Mucosa of rectum (tissue), 2 donors: Measurements from ENCODE around the gene ZCCHC4.

Experiments used
- H3K27ac ChIP-seq, 2 donors: one replicate each; pipeline ENCODE4 v1.7.0; 2013; ENCODE audit warnings: inconsistent platforms in 2 of 2, low read depth in 2 of 2, low read length in 2 of 2
- H3K27me3 ChIP-seq, 2 donors: one replicate each; pipeline ENCODE4 v1.7.0; 2013; ENCODE audit warnings: low read length in 2 of 2; ENCODE audit not compliant: control insufficient read depth in 2 of 2, insufficient read depth in 2 of 2
- H3K36me3 ChIP-seq, 2 donors: one replicate each; pipeline ENCODE4 v1.7.0; 2013; ENCODE audit warnings: low read length in 2 of 2; ENCODE audit not compliant: control insufficient read depth in 2 of 2, insufficient read depth in 2 of 2
- H3K4me1 ChIP-seq, 2 donors: one replicate each; pipeline ENCODE4 v1.7.0; 2013; ENCODE audit warnings: low read length in 2 of 2, mild to moderate bottlenecking in 1 of 2; ENCODE audit not compliant: control insufficient read depth in 2 of 2, insufficient read depth in 2 of 2
- H3K4me3 ChIP-seq, 2 donors: one replicate each; pipeline ENCODE4 v1.7.0; 2013; ENCODE audit warnings: low read length in 2 of 2
- H3K9ac ChIP-seq, 2 donors: one replicate each; pipeline ENCODE4 v1.7.0; 2013; ENCODE audit warnings: low read length in 2 of 2, low read depth in 1 of 2, mild to moderate bottlenecking in 1 of 2
- H3K9me3 ChIP-seq, 2 donors: one replicate each; pipeline ENCODE4 v1.7.0; 2013; ENCODE audit warnings: low read length in 2 of 2; ENCODE audit not compliant: control insufficient read depth in 2 of 2
- donor health status: healthy.
- donor health status: Normal muscosa, but diverticular disease.

Gene ZCCHC4

DNA sequence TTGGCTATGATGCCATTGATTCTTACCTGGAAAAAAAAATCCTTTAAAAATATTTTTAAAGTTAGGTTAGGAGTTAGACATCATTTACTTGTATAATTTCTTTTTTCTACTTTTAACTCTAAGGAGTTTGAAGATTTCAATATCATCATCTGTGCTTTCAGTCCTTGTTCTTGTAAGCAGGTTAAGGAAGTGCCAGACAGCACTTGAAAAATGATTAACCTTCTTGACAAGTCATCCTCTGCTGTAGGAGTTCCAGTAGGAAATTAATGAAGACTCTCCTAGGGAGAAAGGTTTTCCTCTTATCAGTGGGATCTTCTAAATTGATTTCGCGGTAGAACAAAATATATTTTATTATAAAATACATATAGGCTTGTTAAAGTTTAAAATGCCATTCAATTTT is 35.4 kb downstream of the ZCCHC4 start:
- Histone ChIP-seq H3K4me3 (no peak overlapping the region), H3K27ac (no peak overlapping the region), H3K27me3 (no peaks in the 10 kb centered on the region), H3K4me1 (no peaks in the 10 kb centered on the region), H3K9me3 (no peaks in the 10 kb centered on the region), H3K9ac (no peak overlapping the region), H3K36me3 (peaks cover 0 to 7% of the 10 kb centered on the region in 2 donors)

DNA sequence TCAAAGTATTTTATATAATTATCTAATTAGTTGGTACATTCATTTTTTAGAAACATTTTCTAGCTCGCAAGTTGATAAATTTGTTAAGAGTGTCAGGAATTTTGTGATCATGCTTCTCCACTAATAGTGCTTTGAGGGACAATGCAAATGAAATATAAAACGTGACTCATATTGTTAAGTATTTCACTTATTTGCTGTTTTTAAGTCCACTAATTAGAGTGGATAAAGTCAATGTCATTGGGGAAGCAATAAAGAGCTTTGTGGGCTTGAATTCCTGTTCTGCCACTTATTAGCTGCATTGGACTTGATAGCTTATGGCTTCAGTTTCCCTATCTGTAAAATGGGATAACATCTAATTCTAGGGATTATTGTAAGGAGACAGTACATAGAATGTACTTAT is 38.0 kb downstream of the ZCCHC4 start:
- no peak overlapping the region for H3K9ac ChIP-seq
- H3K4me3 ChIP-seq, result no peak overlapping the region
- H3K36me3 ChIP-seq, result peaks cover 2 to 6% of the 10 kb centered on the region in 2 donors
- no peaks in the 10 kb centered on the region for H3K27me3 ChIP-seq
- no peak overlapping the region for H3K27ac ChIP-seq
- H3K9me3 ChIP-seq, result no peaks in the 10 kb centered on the region
- H3K4me1 ChIP-seq, result no peaks in the 10 kb centered on the region

DNA sequence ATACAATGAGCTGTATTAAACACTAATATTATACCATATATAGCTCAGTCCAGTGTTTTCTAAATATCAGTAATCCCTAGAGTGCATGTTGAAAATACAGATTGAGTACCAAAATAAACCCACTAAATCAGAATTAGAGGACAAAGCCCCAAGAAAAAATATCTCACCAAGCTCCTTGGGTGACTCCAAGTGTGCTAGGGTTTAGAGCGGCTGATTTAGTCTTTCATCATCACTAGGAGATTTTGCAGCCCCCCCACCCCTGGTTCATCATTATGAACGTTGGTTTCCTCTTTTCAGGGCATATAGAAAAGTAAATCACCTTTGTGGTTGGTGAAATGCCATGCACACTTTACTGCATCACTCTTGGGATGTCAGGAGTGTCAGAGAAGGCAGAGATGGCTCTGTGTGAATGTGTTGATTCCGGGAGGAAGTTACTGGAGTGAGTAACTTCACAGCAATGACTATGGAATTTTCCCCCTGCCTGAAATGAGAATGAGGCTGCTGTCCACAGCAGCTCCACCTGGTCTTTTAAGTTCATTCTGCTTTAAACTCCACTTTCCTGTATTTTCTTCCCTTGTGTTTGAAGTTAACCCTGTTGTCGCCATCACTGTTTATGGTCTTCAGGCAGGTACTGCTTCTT is 39.3 kb downstream of the ZCCHC4 start:
- no peaks in the 10 kb centered on the region for H3K4me1 ChIP-seq
- no peak overlapping the region for H3K4me3 ChIP-seq
- no peak overlapping the region for H3K9ac ChIP-seq
- no peak overlapping the region for H3K27ac ChIP-seq
- no peaks in the 10 kb centered on the region for H3K27me3 ChIP-seq
- no peaks in the 10 kb centered on the region for H3K9me3 ChIP-seq
- peaks cover 2 to 4% of the 10 kb centered on the region in 2 donors for H3K36me3 ChIP-seq

DNA sequence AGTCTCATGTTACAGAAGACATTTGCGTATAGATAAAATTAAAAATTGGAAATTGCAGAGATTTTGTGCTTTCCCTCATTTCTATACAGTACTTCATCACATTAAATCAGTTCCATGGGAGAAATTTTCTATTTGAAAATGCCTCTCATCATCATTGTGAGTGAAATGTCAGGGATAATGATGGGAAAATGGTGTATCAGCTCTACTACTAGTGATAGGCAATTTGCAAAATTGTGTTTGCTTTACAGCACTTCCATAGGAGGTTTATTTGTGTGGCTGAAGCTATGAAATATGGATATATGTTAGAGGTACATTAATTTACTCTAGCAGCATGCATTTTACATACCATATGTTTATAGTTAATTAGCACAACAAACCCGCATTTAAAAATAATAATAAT is 43.5 kb downstream of the ZCCHC4 start:
- no peaks in the 10 kb centered on the region for H3K4me1 ChIP-seq
- no peak overlapping the region for H3K4me3 ChIP-seq
- H3K9ac ChIP-seq, result no peak overlapping the region
- peaks cover 2 to 4% of the 10 kb centered on the region in 2 donors for H3K36me3 ChIP-seq
- no peaks in the 10 kb centered on the region for H3K27me3 ChIP-seq
- H3K27ac ChIP-seq, result no peak overlapping the region
- H3K9me3 ChIP-seq, result no peaks in the 10 kb centered on the region

DNA sequence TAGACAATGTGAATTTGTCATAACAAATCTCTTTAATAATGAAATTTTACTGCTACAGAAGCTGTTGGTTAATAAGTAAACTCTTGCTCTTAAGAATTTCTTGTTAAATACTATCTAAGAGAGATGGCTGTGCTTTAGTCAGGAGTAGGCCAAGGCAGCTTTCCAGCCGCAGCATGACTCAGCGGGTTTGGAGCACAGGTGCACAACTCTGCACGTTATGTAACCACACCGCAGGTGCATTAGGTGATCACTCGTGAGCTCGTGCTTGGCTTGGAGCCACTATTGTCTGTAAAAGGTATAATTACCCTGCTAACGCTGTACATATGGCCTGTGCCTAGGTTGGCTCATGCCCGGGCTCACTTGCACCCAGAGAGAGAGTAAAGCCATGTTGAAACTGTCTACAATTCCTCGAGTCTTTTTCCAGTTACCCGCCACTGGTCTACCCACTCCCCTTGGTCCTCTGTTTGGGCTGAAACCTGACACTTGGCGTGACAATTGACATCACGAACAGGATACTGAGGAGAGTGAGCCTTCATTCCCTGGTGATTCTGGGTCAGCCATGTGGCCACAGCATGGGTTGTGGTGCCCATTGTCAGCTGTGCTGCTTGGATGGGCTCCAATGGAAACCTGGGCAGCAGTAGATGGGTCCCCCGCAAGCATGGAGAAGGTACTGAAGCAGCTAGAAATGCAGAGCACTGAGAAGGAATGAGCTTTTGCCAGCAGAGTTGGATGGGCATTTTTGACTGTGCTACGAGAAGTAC is 46.1 kb downstream of the ZCCHC4 start:
- Histone ChIP-seq H3K9ac (no peak overlapping the region), H3K9me3 (no peaks in the 10 kb centered on the region), H3K4me3 (no peak overlapping the region), H3K27ac (no peak overlapping the region), H3K36me3 (peaks cover 0 to 3% of the 10 kb centered on the region in 2 donors), H3K4me1 (no peaks in the 10 kb centered on the region), H3K27me3 (no peaks in the 10 kb centered on the region)

DNA sequence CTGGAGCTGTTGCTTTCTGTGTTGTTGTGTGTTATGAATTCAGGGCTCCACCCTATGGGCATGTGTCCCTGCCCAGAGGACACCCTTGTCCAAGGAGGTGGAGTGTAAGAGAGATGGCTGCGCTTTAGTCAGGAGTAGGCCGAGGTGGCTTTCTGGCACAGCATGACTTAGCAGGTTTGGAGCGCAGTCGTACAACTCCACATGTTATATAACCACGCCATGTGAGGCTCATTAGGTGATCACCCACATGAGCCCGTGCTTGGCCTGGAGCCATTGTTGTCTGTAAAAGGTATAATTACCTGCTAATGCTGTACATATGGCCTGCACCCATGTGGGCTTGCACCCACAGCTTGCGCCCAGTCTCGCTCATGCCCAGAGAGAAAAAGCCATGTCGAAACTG is 48.7 kb downstream of the ZCCHC4 start:
- Histone ChIP-seq H3K36me3 (peaks cover 9 to 14% of the 10 kb centered on the region in 2 donors), H3K27ac (no peak overlapping the region), H3K4me1 (no peaks in the 10 kb centered on the region), H3K9ac (no peak overlapping the region), H3K4me3 (no peak overlapping the region), H3K9me3 (no peaks in the 10 kb centered on the region), H3K27me3 (no peaks in the 10 kb centered on the region)

DNA sequence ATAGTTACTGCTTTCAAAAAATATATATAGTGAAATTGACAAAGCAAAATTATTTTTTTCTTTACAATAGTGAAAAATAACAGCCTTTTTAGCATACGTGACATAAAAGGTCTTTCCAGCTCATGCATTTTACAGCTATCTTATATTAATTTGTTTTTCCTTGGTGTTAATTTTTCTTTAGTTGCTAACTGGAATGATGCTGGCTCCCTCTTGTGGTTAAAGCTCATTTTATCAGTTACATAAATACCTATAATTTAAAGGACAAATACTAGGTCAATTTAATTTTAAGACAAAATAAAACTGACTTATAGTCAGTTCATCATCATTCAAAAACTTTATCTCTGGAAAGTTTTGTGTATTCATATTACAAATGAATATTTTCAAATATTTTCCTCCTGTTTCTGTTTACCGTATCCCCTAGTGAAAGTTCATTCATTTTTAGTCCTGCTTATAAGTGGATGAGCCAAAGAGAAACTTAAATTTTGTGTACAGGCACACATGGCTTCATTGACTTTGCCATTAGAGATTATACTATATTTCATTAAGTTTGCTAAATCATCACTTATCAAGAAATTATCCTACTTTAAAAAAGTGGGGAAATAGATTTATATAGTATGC is 54.5 kb downstream of the ZCCHC4 start:
- Histone ChIP-seq H3K9me3 (no peaks in the 10 kb centered on the region), H3K27me3 (no peaks in the 10 kb centered on the region), H3K4me1 (no peaks in the 10 kb centered on the region), H3K9ac (no peak overlapping the region), H3K27ac (no peak overlapping the region), H3K36me3 (peaks cover 12 to 17% of the 10 kb centered on the region in 2 donors), H3K4me3 (no peak overlapping the region)

DNA sequence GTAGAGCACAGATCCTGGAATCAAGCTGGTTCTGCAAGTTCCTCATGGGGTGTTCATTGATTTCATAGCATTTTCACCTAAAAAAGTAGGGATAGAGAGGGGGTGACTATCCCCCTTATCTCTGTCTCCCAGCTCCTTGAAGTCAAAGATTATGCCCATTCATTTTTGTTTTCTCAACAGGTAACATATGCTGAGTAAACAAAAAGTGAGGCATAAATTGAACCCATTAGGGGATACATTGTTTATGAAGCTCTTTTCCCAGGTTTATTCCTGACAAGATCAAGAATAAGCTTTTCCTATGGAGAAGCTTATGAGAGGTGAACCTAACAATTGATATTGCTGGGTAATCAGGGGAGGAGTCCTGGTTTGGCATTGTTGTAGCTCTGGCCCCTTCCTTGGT is 55.3 kb downstream of the ZCCHC4 start:
- H3K4me3 ChIP-seq, result no peak overlapping the region
- no peak overlapping the region for H3K9ac ChIP-seq
- H3K4me1 ChIP-seq, result no peaks in the 10 kb centered on the region
- peaks cover 12 to 16% of the 10 kb centered on the region in 2 donors for H3K36me3 ChIP-seq
- H3K27ac ChIP-seq, result no peak overlapping the region
- no peaks in the 10 kb centered on the region for H3K9me3 ChIP-seq
- no peaks in the 10 kb centered on the region for H3K27me3 ChIP-seq

DNA sequence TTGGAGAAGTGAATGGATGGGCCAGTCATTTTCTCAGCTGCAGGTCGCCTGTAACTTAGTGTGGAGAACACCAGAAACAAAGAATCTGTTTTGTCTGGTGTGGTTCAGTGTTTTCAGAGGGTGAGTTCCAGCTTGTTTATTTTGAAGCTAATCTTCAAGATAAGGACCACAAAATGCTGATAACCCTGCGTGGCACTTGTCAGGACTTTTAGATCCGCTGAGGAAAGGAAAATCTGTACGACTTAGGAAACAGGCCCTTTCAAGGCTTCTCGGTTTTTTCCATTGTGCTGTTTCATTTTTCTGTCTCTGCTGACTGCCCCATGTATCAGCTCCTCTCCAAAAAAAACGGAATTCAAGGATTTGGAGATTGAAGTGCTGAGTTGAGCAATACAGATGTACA is 55.7 kb downstream of the ZCCHC4 start:
- Histone ChIP-seq H3K9me3 (no peaks in the 10 kb centered on the region), H3K4me1 (no peaks in the 10 kb centered on the region), H3K36me3 (peaks cover 12 to 14% of the 10 kb centered on the region in 2 donors), H3K4me3 (no peak overlapping the region), H3K27me3 (no peaks in the 10 kb centered on the region), H3K27ac (no peak overlapping the region), H3K9ac (no peak overlapping the region)

DNA sequence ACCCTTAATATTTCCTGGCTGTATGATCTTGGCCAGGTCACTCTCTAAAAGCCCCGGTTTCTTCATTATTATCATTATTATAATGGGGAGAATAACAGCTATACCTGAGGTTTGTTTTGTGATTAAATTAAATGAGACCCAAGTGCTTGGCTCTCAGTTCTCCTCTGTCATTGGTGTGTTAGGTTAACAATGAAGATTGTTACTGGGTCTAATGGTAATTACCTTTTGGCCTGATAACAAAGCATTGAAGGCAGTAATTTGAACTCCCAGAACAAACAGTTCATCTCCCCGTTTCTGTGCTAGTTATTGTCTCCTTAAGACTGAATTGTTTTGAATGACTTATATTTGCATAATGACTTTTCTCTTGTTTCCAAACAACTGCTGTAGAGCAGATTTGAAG is 57.7 kb downstream of the ZCCHC4 start:
- no peaks in the 10 kb centered on the region for H3K27me3 ChIP-seq
- no peaks in the 10 kb centered on the region for H3K4me1 ChIP-seq
- H3K36me3 ChIP-seq, result peaks cover 5% of the 10 kb centered on the region in 2 donors
- no peak overlapping the region for H3K4me3 ChIP-seq
- no peak overlapping the region for H3K9ac ChIP-seq
- H3K27ac ChIP-seq, result no peak overlapping the region
- no peaks in the 10 kb centered on the region for H3K9me3 ChIP-seq
